Activated T-helper 17 cell treated with anti-CD3 and anti-CD28 coated beads, Interleukin-2, amount 50 U/mL, for 72 hours (primary cell): Measurements from ENCODE around the gene TARS3. TPM values are rescaled to one million over a fixed set of nuclear protein-coding genes. Genes with fewer than 3 reads are reported as not detected.

ENCODE experiments used
- ATAC-seq: fragments of 150-1000 bp; cut with Tn5 transposase; replicated peaks from 2 replicates; pipeline ENCODE4 v1.10.0; 2021; ENCODE audit warnings: mild to moderate bottlenecking, moderate library complexity
- H3K27ac Mint-ChIP-seq: one replicate; pipeline ENCODE4 v1.8.0; 2022; ENCODE audit warnings: mixed read lengths
- H3K27me3 Mint-ChIP-seq: one replicate; pipeline ENCODE4 v1.8.0; 2022; ENCODE audit warnings: mixed read lengths
- H3K36me3 Mint-ChIP-seq: one replicate; pipeline ENCODE4 v1.8.0; 2022; ENCODE audit warnings: low read depth, mild to moderate bottlenecking, mixed read lengths
- H3K4me1 Mint-ChIP-seq: one replicate; pipeline ENCODE4 v1.8.0; 2022; ENCODE audit warnings: mixed read lengths
- H3K4me3 Mint-ChIP-seq: one replicate; pipeline ENCODE4 v1.8.0; 2022; ENCODE audit warnings: mild to moderate bottlenecking, mixed read lengths
- H3K9me3 Mint-ChIP-seq: one replicate; pipeline ENCODE4 v1.8.0; 2022; ENCODE audit warnings: mixed read lengths
- total RNA-seq, 2 donors: library from RNA; stranded (reverse); gene quantifications; one replicate each; pipeline ENCODE4 v1.2.3, GENCODE V29; 2022

The TARS3 gene
- total RNA-seq, 2 donors from 2014 or later: 20.6 to 33.0 TPM

DNA sequence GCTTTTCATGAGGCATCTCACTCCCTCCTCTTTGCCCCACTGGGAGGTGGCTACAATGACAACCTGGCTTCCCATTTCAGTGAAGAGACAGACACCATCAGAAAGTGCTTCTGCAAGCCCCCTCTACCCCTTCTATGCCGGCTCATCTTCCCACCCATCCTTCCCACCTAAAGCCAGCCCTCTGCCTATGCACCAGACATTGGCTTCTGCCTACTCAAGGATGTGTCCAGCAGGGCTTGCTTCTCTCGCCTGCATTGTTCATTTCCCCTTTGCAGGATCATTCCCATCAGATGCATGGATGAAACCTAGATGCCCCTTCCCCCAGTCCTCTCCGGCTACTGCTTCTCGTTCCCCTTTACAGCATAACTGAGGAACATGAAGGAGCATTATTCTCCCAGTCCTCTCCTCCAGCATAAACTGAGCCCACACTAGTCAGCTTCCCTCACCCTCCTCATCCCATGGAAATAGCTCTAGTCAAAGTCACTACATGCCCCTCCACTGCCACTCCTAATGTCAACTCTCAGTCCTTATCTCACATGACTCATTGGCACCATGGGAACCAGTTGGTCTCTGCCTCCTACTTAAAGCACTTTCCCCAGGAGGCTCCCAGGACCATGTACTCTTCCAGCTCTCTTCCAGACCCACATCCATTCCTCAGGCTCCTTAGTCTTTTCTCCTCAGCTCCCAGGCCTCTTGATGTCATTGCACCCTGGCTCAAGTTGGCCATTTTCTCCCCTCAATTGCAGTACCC lies 120.0 kb downstream of the TARS3 start:
- no peak for ATAC-seq
- no peaks in the 10 kb centered on the region for H3K4me1 Mint-ChIP-seq
- H3K9me3 Mint-ChIP-seq: no peaks in the 10 kb centered on the region
- H3K27me3 Mint-ChIP-seq: peaks cover 23% of the 10 kb centered on the region
- H3K4me3 Mint-ChIP-seq: no peak overlapping the region
- H3K36me3 Mint-ChIP-seq: no peaks in the 10 kb centered on the region
- H3K27ac Mint-ChIP-seq: no peak overlapping the region

Other genes starting within 250 kb of the TARS3 start
- gene PCSK6, start 234.8 kb downstream of the TARS3 start, total RNA-seq: 1 to 10 TPM in 1 of 2 donors, under 1 TPM in 1; 0.56 to 1.3 TPM
- gene TM2D3, start 72.1 kb downstream of the TARS3 start, total RNA-seq: 10 to 100 TPM; 42.6 to 45.6 TPM
- not detected for gene OR4F6, start 79.0 kb upstream of the TARS3 start, total RNA-seq
- gene OR4F15, start 87.7 kb upstream of the TARS3 start, total RNA-seq: not detected